SK-N-MC (cell line): ENCODE measurements around the gene ZNF691.

Experiments used
- EZH2 ChIP-seq: fragments of 200-600 bp; sonication (generic); IDR thresholded peaks from one replicate; pipeline ENCODE4 v1.6.1; 2017; ENCODE audit warnings: antibody characterized with exemption
- POLR2AphosphoS5 ChIP-seq: IDR thresholded peaks from 2 replicates; pipeline ENCODE4 v1.6.1; 2012; ENCODE audit warnings: mild to moderate bottlenecking, low read depth, low read length, borderline replicate concordance

GRCh38 chr1:42838482-42839190, 7.8 kb upstream of the ZNF691 start:
- TF ChIP-seq EZH2, result no peak
- no peak for TF ChIP-seq POLR2AphosphoS5
